Daoy (cell line): Measurements from ENCODE around the gene ATP8B3. TPM values are rescaled to one million over a fixed set of nuclear protein-coding genes. Genes with fewer than 3 reads are reported as not detected.

ENCODE experiments used
- DNase-seq: peaks from one replicate; pipeline ENCODE4 v3.0.0-alpha.2; 2015; ENCODE audit warnings: low read depth
- total RNA-seq: library from RNA; depleted of rRNA; stranded (reverse); fragments of >200 nt; shearing (Covaris generic); gene quantifications from 2 replicates; pipeline ENCODE4 v1.2.3, GENCODE V29; 2014

ATP8B3 gene
- total RNA-seq, 1 experiment from 2014 or later: 1.8 TPM

- DNase-seq: no peak
Observed at GRCh38 chr19:1757468-1758230, 54.4 kb downstream of the ATP8B3 start.

GRCh38 chr19:1756705-1757465, 55.2 kb downstream of the ATP8B3 start:
- DNase-seq: no peak

GRCh38 chr19:1756264-1756663, 55.8 kb downstream of the ATP8B3 start:
- no peak for DNase-seq

GRCh38 chr19:1755467-1756171, 56.5 kb downstream of the ATP8B3 start:
- DNase-seq: no peak

- peak; percentile 68 for DNase-seq
Observed at GRCh38 chr19:1754636-1755466, 57.2 kb downstream of the ATP8B3 start.

- no peak for DNase-seq
Observed at GRCh38 chr19:1754018-1754635, 57.9 kb downstream of the ATP8B3 start.

- DNase-seq: peak; percentile 68
Observed at GRCh38 chr19:1752757-1753728, 59.0 kb downstream of the ATP8B3 start, which contains the start of gene ONECUT3. ONECUT3 (plus strand) TSS chr19:1753506; CDS start chr19:1753663, 157 bp downstream.

GRCh38 chr19:1752009-1752756, 59.9 kb downstream of the ATP8B3 start:
- DNase-seq: no peak

- DNase-seq: no peak
Observed at GRCh38 chr19:1751367-1752008, 60.6 kb downstream of the ATP8B3 start.

GRCh38 chr19:1750343-1751021, 61.6 kb downstream of the ATP8B3 start:
- no peak for DNase-seq

GRCh38 chr19:1749373-1750342, 62.4 kb downstream of the ATP8B3 start:
- no peak for DNase-seq

- no peak for DNase-seq
Observed at GRCh38 chr19:1748873-1749341, 63.2 kb downstream of the ATP8B3 start.

GRCh38 chr19:1748115-1748872, 63.8 kb downstream of the ATP8B3 start:
- no peak for DNase-seq

- DNase-seq: peak; percentile 99
Observed at GRCh38 chr19:1747285-1748114, 64.6 kb downstream of the ATP8B3 start.
